Fibroblast of mammary gland (primary cell): Measurements from ENCODE around the gene ZNF423.

Source experiments
- DNase-seq: peaks from one replicate; pipeline ENCODE4 v3.0.0-alpha.2; 2010; ENCODE audit warnings: low read depth
- H3K4me3 ChIP-seq: 2 replicates; pipeline ENCODE4 v1.5.1; 2011; ENCODE audit warnings: low read depth, mild to moderate bottlenecking, low read length, moderate library complexity; ENCODE audit not compliant: control insufficient read depth
- TF ChIP-seq, protein P1 (sequence below): conservative IDR thresholded peaks from 2 replicates; pipeline ENCODE4 v1.5.1; 2011; ENCODE audit warnings: low read depth, low read length, inconsistent platforms; ENCODE audit not compliant: control insufficient read depth, insufficient read depth

The ZNF423 gene

DNA sequence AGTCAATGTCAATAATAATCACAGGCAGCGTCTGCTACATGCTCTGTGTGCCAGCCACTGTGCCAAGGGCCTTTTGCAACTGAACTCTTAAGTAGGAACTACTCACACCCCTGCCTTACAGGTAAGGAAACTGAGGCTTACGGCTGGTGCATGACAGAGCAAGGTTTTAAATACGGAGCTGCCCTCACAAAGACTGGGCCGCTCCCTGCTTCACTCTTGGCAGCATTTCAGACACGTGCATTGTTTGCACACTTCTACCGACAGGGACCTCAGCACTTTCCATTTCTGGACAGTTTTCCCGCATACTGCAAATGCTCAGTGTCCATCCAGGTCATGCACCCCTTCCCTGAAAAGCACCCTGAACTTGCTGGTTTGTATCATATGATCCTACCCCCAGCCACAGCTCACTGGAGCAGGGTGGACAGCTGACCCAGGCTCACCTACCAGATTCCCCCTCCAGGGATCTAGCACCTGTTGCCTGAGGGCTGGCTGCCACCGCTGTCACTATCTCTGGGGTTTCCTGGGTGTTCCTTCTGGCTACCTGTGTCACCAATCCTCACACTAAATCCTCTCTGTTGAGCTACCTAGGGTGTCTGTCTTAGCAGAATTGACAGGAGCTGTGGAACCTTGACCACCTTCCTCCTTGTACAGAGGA, 339.4 kb downstream of the ZNF423 start:
- H3K4me3 ChIP-seq: no peak overlapping the region
- TF ChIP-seq, protein P1, sequence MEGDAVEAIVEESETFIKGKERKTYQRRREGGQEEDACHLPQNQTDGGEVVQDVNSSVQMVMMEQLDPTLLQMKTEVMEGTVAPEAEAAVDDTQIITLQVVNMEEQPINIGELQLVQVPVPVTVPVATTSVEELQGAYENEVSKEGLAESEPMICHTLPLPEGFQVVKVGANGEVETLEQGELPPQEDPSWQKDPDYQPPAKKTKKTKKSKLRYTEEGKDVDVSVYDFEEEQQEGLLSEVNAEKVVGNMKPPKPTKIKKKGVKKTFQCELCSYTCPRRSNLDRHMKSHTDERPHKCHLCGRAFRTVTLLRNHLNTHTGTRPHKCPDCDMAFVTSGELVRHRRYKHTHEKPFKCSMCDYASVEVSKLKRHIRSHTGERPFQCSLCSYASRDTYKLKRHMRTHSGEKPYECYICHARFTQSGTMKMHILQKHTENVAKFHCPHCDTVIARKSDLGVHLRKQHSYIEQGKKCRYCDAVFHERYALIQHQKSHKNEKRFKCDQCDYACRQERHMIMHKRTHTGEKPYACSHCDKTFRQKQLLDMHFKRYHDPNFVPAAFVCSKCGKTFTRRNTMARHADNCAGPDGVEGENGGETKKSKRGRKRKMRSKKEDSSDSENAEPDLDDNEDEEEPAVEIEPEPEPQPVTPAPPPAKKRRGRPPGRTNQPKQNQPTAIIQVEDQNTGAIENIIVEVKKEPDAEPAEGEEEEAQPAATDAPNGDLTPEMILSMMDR: no peak
- no peak for DNase-seq

DNA sequence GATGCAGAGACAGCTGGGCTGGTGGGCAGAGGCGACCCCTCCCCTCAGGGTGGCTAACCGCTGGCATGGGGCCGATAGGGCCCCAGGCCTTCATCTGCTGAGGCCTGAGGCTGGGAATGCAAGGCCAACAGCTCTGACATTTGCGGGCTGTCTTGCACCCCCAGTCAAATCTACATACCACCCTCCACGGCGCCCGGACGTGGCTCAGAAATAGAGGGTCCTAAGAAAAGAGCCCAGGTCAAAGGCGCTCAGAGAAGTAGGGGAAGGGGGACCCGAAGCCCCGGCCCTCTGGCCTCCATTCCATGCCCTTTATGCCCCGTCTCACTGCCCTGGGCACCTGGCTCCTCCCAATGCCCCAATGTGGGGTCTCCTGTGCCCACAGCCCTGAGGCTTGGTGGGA, 340.1 kb downstream of the ZNF423 start:
- DNase-seq: no peak
- H3K4me3 ChIP-seq: no peak overlapping the region

DNA sequence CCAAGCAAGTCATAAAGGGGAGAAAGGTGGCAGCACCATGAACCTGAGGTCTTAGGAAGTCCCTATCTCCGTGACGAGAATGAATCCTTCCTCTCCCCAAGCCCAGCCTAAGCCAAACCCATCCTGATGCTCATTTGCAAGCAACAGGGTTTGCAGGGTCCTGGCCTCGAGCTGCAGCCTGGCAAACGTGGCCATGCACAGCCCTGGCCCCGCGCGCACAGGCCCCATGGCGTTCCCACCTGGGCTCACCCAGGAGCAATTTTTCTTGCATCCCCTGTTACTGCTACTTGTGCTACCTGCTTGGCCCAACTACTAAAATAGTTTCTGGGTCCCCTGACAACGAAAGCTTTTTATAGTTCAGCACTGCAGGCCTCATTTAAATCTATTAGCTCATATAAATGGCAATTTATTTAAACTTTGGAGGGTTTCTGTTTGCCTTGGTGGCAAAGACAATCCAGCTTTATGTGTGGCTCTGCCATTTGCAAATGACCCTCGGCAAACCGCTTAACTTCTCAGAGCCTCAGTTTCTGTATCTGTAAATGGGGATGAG, 340.8 kb downstream of the ZNF423 start:
- TF ChIP-seq, protein P1: no peak
- no peak overlapping the region for H3K4me3 ChIP-seq
- no peak for DNase-seq

More for the DNA sequence above, 340.1 kb downstream of the ZNF423 start:
- TF ChIP-seq, protein P1: no peak

DNA sequence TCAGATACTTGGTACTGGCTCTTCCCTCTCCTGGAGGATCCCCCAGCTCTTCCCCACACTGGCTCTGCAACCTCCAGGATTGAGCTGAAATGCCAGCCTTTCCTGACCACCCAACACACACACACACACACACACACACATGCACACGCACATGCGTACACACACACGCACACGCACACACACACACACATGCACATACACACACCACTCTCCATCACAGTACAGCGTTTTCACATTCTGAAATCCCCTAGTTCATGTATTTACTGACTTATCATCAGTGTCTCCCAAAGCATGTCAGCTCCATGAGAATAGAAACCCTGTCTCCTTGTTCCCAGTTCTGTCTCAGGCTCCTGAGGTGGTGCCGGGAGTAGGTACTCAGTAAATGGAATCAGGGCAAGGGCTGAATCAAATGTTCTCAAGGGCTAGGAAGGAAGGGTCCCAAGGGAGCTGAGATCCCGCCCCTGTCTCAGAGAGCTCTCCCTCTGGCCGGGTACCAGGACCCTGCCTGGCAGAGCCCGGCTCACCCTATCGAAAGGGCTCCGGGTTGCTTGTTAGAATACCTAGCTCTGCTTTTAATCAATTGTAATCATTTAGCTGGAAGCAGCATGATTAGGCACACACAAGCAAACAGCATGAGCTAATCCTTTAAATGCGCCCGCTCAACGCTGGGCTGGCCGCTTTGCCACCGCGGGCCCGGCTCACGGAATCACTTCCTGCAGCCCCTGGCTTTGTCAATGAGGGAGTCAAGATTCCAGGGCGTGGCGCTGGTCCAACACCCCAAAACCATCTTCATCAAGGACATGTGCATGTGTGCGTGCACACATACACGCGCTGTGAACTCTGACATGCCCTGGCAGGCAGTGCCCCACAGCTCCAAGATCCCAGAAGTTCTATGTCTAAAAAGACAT, 341.6 kb downstream of the ZNF423 start:
- no peak overlapping the region for H3K4me3 ChIP-seq
- TF ChIP-seq, protein P1: no peak
- DNase-seq: no peak

DNA sequence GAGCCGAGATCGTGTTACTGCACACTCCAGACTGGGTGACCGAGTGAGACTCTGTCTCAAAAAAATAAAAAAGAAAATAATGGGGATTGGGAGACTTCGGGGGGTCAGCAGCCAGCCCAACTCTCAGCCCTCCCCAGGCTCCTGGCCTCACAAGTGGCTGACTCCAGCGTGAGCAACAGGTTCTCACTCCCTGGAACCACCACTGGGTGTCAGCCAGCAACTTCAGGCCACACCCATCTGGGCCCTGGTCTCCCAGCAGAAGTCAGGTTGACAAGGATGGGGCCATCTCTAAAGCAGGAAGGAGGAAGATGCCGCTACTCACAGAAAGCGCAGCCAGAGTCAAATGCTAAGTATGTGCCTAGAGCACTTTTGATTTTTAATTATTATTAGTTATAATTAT, 342.9 kb downstream of the ZNF423 start:
- TF ChIP-seq, protein P1: no peak
- DNase-seq: peak; percentile 4
- no peak overlapping the region for H3K4me3 ChIP-seq

DNA sequence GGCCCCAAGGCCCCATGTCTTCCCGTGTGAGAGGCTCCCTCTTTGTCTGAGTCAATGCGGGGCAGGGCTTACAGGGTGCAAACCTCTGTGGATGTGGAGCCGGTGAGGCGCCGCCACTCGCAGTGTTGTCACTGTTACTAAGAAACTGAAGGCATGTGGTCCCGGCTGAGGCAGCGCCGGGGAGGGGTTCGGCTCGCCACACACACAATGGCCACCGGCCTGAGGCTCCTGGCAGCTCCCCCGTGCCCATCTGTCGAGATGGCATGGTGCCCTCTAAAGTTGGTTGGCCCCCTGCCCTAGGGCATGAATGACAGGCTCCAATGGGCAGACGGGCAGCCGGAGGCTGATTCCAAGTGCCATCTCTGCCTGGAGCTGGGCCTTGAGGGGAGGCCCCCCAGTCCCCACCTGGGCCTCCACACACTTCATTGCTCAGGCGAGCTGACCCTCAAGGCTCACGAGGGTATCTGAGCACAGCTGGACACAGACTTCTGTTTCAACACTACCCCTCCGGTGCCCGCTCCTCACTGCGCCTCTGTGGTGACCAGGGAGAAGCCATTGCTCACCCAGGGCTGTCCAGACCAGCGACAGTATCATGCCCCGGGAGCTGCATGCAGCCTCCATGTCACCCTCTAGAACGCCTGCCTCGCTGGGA, 345.1 kb downstream of the ZNF423 start:
- TF ChIP-seq, protein P1: no peak
- no peak overlapping the region for H3K4me3 ChIP-seq
- DNase-seq: no peak
